ENCODE data around the gene DUSP28.
"Not testable (repeated sequence)": the region's sequence is repeated elsewhere in the genome, so short reads cannot be mapped to it uniquely, and the experiment has no call there.

Gene DUSP28

DNA sequence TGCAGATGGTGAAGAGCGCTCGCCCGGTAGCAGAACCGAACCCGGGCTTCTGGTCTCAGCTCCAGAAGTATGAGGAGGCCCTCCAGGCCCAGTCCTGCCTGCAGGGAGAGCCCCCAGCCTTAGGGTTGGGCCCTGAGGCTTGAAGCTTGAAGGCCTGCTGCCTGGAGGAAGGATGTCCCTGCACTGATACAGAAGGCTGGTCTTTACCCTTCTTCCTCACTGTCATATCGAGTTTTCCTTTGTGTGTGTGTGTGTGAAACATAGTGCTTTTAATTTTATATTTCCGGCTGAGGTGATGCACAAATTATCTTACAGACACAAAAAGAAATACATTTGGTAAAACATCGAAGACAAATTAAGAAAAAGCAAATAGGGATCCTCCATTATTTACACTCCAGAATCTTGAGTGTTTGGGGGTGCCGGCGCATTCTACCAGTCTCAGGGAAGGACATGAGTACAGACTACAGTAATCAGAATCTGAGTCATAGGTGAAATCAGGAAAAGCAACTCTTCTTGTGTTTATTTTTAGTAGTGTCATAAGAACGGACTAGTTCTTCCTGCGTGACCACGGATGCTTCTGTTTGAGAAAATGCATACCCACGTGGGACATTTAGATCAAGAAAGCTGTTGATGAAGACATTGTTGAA is 1.3 kb downstream of the DUSP28 start:
- DNase-seq: peak; percentile 82

DNA sequence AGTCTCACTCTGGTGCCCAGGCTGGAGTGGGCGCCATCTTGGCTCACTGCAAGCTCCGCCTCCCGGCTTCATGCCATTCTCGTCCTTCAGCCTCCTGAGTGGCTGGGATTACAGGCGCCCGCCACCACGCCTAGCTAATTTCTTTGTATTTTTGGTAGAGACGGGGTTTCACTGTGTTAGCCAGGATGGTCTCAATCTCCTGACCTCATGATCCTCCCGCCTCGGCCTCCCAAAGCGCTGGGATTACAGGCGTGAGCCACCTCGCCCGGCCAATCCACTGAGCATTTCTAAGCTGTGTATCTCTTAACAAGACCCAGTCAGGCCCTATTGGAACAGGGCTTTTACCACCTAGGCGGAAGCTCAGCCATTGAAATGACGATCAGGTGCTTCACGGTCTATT is 3.1 kb downstream of the DUSP28 start:
- not testable (repeated sequence) for DNase-seq

DNA sequence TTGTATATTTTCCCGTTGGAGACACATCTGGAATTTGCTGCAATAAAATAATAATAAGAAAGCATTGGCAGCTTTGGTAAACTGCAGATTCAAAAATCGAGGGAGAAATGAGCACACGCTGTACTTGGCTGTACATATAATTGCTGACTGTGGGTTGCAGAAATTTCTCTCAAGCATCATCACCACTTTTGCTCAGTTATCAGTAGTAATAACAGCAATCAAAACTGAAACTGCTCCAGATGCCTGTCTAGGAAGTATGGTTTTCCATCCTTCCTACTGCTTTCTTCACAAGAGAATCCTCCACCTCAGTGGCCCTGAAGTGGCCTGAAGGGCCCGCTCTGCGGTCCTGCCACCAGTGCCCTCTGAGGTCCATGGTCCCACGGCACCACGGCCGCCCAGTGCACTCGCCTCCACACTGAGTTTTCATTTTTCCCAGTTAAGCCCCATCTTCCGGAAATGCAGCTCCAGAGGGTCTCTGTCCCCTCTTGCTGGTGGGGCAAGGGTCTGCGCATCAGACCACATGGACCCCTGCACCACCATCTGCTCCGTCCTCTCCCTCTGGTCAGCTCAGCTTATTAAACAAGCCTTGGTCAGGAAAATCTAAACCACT is 3.9 kb downstream of the DUSP28 start:
- no peak for DNase-seq

DNA sequence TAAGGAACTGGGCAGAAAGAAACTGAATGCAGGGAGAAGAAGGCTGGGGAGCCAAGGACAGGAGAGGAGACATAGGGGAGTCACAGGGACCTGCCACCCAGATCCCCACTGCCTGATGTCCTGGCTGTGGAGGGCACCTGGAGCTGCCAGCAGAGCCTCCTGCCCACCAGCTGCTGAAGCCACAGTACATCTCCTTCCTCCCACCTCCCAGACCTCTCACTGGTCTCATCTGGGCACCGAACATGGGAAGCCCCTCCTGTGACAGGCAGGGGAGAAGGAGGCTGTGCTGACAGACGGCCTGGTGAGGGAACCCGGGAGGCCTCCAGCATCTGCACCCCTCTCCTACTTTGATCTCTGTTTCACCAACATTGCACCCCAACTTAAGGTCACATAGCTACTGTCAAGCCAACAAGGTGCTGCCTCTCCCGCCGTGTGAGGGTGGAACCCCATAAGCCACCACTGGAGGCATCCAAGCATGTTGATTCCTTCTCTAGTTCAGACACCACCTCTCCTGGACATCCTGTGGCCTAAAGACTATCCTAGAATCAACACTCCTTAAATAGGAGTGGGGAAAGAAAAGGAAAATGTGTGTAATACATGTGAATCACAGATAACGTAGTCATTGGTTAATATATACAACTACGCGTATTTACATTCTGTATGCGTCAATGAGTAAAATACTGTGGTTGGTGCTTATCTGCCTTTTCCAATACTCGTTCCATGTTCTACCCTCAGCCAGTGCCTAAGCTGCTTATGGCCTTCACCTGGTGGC is 4.6 kb downstream of the DUSP28 start:
- no peak for DNase-seq

DNA sequence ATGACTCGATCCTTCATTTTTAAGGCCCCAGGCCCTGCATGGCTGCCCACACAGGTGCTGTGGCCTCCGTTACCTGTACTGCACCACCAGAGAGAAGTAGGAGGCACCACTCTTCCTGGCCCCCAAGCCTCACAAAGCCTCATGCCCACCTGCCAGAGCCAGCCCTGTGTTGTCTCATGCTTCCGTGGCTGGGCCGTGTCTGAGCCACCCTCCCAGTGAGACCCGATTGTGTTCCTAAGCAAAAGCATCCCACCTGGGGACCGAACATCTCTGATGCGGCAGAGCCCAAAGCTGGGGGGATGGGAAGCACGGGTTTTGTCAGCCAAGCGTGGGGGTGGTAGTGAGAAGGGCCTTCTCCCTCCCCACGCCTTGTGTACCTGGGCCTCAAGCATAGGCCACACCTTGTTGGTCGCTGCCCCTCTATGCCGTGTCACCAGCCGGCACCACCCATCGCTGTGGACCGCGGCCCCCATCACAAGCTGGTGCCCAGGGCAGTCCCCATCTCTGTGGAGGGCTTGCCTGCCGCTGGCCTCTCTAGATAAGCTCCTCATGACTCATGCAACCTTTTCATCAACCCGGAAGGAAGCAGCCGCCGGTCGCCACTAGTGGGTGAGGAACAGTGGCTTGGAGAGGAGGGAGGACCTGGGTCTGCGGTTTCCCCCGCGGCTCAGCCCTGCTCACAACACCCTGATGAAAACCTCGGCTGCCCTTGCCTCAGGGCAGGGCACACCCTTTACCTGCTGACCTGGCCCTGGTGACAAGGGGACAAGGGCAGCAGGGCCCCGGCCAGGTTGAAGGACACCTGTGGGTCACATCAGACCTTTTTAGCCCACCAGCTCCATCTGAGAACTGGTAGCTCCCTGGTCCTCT is 5.4 kb downstream of the DUSP28 start:
- peak; percentile 98 for DNase-seq

DNA sequence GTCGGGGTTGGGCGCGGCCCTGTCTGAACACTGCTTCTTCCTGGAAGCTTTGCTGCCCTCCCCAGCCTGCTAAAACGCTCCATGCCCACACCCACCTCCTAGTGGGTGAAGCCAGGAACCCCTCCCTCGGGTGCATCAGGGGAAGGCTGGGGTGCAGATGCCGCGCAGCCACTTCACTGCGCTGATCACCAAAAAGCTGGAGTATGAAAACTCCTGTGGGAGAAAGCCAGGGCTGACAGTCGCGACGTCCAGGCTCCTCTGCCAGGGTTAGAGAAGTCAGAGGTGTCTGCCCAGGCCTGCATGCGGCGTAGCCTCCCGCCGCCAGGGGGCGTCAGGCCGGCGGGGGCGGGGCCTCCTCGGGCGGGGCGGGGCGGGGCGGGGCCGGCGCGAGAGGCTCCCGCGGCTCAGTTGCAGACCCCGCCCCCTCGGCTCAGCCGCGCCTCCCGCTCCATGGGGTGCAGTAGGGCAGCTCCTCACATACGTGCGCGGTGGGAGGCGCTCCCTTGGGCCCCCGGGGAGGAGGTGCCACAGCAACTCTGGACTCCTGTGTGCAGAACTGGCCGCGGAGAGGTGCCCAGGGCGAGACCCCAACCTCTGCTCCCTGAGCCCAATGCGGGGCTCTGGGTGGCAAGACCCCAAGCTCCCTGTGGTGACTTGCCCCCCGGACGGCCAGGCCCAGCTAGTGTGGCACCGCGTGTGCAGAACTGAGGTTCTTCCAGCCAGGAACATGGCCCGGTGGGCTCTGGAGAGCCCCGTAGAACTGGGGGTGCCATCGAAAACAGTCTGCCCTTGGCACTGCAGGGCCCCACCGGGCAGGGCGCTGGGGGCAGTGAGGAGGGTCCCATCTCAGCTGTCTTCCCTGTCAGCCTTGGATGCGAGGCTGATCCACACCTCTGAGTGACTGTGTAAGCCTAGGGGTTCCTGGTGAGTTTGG is 6.3 kb downstream of the DUSP28 start:
- DNase-seq: peak; percentile 86

DNA sequence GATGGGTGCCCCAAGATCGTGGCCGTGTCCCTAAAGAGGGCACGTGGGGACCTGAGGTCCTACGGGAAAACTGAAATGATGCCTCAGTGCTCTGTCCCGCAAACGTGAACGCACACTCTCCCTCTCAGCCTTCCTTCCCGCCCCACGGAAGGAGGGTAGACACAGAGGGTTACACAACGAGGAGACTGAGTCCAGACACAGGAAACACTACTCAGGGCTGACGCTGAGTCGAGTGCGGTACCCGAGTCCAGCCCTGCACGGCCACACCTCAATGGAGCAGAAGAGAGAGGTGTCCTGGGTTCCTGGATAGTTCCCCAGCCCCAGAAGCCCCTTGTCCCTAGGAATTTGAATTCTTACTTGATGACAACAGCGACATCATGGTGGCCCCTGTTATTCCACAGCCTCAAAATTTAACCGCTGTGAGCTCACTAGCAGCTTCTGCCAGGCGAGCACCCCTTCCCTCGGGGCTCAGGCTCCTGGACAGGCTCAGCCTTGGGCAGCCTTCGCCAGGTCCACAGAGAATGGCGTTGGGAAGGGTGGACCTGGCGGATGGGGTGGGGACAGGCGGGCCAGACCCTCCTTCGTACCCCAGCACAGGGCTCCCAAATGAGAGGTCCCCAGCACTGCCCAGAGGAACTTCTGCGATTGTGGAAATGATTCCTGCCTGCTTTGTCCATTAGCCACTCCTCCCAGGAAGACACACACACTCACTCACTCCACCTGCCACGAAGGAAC is 7.1 kb downstream of the DUSP28 start:
- DNase-seq: no peak

DNA sequence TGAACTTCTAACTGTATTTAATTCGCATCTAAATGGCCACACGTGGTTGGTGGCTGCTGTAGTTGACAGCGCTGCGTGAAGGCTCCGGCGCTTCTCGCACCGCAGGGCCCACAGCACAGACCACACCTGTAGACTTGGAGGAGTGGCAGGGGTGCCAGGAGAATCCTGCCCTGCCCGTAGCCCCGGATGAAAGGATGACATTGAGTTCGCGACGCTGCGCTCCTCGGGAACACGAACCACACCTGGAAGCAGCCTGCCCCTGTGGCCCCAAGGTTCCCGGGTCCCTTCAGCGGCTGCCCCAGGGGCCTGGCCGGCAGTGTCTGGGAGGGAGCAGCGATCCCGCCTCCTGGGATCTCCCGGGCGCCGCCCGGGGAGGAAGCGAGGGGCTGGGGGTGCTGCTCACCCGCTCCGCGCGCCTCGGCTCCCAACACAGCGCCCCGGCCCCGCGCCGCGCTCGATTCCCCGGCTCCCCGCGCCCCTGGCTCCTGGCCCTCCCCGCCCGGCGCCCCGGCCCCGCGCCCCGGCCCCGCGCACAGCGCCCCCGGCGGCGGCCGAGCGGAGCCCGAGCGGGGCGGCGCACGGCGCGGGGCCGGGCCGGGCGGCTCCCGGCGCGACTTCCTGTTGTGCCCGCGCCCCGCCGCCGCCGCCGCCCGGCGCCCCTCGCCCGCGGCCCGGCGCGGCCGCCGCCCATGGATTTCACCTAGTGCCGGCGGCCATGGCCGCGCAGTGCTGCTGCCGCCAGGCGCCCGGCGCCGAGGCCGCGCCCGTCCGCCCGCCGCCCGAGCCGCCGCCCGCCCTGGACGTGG is 7.9 kb downstream of the DUSP28 start, which contains the start of gene RNPEPL1:
TSS of gene RNPEPL1 (plus strand) at position 613 of the 806 bp plus-strand sequence. CDS start at position 716, 103 bp downstream.
- DNase-seq: no peak

DNA sequence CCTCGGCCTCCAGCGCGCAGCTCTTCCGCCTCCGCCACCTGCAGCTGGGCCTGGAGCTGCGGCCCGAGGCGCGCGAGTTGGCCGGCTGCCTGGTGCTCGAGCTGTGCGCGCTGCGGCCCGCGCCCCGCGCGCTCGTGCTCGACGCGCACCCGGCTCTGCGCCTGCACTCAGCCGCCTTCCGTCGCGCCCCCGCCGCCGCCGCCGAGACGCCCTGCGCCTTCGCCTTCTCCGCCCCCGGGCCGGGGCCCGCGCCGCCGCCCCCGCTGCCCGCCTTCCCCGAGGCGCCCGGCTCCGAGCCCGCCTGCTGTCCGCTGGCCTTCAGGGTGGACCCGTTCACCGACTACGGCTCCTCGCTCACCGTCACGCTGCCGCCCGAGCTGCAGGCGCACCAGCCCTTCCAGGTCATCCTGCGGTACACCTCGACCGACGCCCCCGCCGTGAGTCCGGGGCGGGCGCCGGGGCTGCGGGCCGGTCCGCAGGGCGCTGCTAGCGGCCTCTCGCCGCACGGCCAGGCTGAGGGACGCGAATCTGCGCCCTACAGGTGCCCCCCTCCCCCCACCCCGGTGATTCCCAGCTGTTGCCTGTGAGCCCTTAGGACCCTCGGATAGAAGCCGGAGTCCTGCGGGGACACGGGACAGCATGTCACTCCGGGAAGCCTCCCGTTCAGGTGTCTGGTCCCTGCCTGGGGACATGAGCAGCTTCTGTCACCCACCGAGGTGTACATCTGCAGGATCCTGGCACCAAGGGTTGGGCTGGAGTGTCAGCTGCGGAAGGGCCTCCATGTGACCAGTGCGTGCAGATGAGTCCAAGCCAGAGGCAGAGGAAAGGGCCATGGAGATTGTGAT is 8.7 kb downstream of the DUSP28 start:
- peak; percentile 36 for DNase-seq

DNA sequence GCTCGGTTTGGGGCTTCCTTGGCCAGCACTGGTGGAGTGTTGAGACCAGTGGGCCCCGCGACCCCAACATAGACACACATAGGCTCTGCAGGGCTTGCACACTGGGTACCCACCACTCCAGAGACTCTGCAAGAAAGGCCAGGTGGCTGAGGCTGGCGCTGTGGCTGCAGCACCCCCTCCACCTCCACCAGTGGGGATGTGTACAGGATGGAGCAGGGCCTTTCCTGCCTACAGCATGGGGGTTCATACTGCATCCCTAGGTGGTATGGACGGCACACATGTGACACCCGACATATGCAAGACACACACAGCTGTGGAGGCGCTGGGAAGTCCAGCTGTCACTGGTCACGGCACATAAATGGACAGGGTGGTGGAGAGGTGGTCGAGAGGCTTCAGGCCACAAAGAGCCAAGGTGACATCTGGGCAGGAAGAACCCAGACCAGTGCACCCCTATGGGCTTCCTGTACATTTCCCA is 9.4 kb downstream of the DUSP28 start:
- no peak for DNase-seq

DNA sequence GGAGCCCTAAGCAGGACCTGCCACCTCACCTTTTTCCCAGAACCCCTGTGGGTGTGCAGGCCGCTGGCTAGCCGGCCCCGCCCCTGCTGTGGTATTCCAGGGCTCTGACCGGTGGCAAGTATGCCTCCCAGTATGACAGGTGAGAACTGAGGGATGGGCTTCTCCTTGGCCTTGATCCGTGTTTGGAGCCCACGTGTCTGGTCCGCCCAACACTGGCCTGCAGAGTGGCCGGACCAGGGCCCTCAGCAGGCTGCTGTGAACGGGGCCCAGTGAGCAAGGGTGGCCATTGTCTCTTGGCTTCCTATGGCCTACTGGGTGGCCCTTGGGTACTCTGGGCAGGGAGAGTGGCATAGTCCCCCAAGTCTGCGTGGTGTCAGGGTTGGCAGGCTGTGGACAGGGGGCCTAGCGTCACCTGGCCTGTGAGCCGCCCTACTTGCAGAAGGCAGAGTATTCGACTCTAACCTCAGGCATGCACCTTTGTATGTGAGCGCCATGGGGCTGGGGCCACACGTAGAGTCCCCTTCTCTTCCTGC is 9.9 kb downstream of the DUSP28 start:
- no peak for DNase-seq

DNA sequence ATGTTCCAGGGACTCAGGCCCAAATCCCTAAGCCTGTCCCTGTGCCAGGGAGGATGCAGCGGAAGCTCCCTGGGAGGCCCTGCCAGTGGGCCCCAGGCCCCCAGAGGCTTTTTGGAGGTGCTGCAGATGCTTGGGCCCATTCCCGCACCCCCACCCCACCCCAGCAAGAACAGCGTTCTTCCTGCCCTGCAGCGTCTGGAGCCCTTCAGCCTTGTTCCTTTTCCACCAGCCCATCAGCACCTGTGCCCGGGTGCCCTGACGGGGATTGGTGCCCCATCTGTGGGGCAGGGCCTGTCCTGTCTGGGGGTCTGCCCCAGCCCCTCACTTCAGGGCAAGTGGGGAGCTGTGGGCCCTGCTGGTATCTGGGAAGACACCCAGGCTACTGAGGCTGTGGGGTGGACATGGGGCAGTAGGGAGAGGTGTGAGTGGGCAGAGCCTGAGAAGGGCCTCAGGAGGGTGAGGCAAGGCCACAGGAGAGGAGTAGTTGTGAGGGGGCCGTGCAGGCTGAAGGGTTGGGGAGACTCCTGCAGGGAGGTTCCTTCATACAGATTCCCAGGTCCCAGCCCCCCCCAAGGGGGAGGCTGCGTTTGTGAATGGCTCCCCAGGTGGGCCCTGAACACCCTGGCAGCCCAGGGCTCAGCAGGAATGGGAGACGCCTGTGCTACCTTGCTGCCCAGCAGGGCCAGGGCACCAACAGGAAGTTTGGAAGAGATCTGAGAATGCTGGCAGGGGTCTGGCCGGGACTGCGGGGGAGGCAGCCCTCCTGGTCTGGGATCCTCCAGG is 10.6 kb downstream of the DUSP28 start:
- no peak for DNase-seq

DNA sequence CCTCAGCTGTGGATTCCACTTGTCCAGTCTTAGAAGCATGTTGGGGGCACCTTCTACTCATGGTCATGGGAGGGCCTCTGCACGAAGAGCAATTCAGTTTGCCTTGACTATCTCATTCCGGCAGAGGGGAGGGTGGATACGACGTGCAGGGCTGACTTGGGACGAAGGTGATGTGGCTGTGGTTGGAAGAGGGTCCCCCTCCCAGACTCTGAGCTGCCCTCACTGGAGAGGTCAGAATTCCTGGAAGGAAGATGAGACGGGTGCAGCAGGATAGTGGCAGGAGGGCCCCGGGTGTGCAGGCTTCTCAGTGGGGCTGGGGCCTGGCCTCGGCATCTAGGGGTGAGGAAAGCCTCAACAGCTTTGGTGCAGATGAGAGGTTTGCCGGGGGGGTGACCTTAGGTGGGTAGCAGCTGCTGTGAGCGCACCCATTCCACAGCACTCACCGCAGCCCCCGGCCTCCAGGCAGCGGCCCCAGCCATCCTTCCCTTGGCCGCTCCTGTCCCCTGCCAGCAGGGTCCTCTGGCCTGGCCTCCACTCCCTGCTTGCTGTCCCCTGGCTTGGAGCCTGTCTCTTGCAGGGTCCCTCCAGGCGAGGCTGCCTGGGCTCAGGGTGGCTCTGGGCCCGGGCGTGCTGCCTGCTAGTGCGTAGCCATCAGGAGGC is 11.3 kb downstream of the DUSP28 start:
- DNase-seq: no peak

DNA sequence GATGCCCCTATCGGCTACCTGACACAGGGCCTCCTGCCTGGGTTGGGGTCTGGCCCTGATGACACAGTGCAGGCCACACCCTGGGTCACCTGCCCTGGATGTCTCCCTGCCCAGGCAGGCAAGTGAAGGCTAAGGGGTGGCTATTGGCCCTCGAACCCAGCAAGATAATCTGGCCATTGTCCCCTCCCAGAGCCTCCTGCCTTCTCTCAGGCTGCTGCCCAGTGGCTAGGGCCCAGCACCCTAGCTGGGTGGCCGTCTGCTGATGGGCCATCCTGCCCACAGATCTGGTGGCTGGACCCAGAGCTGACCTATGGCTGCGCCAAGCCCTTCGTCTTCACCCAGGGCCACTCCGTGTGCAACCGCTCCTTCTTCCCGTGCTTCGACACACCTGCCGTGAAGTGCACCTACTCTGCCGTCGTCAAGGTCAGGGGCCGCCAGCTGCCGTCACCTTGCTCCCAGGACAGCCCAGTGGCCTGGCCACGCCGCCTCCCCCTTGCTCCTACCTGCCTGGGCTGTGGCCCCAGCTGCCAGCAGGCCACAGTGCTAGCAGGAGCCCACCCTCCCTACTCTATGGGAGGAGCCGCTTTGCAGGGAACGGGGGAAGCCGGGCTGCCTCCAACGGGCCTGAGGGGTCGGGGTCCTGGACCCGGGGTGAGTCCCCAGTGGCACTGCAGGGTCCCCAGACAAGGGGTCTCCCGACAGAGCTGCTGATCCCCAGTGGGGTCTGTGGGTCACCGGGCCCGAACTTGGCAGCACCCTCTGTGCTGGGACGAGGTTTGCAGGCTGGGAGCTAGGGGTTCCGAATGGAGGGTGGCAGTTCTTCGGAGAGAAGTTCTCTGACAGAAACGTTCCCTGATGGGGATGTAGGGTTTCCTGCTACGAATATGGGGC is 12.2 kb downstream of the DUSP28 start:
- DNase-seq: no peak

DNA sequence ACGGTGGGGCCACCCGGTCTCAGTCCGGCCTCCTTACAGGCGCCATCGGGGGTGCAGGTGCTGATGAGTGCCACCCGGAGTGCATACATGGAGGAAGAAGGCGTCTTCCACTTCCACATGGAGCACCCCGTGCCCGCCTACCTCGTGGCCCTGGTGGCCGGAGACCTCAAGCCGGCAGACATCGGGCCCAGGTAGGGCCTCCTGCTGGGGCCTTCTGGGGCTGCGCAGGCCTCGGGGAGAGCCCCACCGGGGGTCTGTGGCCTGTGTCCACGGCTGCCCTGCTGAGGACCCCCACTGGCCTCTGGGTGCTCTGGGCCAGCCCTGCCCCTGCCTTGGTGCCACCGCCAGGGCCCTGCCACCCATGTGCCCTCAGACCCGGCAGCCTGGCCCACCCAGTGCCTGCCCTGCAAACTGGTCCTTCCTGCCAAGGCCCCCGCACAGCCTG is 12.9 kb downstream of the DUSP28 start:
- no peak for DNase-seq

Data from MV-4-11 (cell line).